Measurements from ENCODE around the gene BBIP1.

DNA sequence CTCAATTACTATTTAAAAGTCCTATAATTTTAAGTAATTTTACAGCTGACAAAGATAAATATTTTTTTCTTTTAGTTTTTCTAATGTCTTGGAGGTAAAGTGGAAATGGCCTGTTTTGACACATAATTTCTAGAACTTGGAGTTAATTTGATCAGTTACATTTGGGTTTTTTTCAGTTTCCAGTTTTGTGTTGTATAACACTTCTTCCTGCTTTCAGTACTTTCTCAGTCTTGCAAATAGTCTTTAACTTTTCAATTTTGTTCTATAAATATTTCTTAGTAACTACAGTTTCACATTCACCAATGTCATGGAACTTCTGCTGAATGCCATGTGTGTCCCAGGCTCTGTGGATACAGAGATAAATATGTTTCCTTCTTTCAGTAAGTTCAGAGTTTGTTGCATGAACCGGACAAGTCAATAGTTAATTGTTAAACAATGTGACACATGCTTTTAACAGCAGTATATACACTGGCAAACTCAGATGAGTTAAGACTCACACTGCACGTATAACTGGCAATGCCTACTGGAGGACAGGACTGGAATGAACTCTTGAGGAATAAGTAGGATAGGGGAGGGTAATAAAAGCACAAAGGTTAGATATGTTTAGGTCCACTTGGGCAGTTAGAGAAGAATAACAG, 5.0 kb upstream of the BBIP1 start:
- TF ChIP-seq, protein P1, sequence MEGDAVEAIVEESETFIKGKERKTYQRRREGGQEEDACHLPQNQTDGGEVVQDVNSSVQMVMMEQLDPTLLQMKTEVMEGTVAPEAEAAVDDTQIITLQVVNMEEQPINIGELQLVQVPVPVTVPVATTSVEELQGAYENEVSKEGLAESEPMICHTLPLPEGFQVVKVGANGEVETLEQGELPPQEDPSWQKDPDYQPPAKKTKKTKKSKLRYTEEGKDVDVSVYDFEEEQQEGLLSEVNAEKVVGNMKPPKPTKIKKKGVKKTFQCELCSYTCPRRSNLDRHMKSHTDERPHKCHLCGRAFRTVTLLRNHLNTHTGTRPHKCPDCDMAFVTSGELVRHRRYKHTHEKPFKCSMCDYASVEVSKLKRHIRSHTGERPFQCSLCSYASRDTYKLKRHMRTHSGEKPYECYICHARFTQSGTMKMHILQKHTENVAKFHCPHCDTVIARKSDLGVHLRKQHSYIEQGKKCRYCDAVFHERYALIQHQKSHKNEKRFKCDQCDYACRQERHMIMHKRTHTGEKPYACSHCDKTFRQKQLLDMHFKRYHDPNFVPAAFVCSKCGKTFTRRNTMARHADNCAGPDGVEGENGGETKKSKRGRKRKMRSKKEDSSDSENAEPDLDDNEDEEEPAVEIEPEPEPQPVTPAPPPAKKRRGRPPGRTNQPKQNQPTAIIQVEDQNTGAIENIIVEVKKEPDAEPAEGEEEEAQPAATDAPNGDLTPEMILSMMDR (IDR thresholded peaks at IDR 0.05 in 4 of 5, conservative IDR thresholded peaks at IDR 0.05 in 1 of 5): no peak
- TF ChIP-seq POLR2A (IDR thresholded peaks at IDR 0.05): no peak
